ENCODE data around the gene UFM1. TPM values are rescaled to one million over a fixed set of nuclear protein-coding genes. Genes with fewer than 3 reads are reported as not detected.

UFM1 gene
- 68.9 and 78.3 TPM in 2 replicates for total RNA-seq (ENCODE audit: low replicate concordance)

DNA sequence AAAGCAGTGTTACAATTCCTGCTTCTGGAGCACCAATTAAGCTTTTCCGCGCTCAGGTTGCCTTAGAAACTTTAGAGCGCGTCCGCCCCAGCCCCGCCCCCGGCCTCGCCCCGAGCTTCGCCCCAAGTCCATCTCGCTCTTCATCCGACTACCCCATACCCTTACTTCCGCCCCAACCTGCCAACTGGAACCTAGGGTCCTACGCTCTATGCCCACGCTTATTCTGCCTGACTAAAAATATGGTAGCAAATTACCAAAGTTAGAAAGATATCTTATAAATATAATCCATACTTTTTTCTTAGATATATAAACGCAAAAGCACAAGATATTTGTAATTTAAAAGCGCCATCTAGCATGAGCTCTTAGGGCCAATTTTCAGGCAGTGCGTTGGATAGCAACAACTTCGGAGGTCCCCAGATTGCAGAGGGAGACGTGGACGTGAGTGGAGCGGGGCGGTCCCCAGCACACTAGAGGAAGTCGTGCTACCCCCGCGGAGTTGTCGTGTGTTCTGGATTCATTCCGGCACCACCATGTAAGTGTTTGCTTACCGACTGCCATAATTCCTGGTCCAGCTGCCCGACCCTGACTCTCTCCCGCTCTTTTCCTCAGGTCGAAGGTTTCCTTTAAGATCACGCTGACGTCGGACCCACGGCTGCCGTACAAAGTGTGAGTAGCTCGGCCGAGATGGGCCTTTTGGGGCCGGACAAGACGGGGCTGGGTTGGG lies at the start of gene UFM1:
UFM1 (plus strand) TSS at position 462 of the 724 bp plus-strand sequence; CDS start at position 531, 69 bp downstream.

